Tibial nerve (tissue), 4 donors: ENCODE data around the gene EFNB3.

ENCODE experiments used
- CTCF ChIP-seq, 5 experiments: fragments of 200-600 bp in 3 of 5; fragments of 450-650 bp in 2 of 5; sonication (generic) in 3 of 5; IDR thresholded peaks; one replicate each; pipeline ENCODE4 v1.5.1; 2016 to 2019; ENCODE audit warnings: antibody characterized with exemption in 5 of 5, mild to moderate bottlenecking in 3 of 5, moderate library complexity in 2 of 5
- EP300 ChIP-seq, 2 donors: sonication (generic); formaldehyde crosslinking; IDR thresholded peaks; one replicate each; pipeline ENCODE4 v1.6.1; 2017; ENCODE audit warnings: antibody characterized with exemption in 2 of 2, mild to moderate bottlenecking in 1 of 2
- POLR2A ChIP-seq, 2 donors: fragments of 450-650 bp; IDR thresholded peaks; one replicate each; pipeline ENCODE4 v1.6.1; 2017; ENCODE audit warnings: antibody characterized with exemption in 2 of 2, mild to moderate bottlenecking in 2 of 2, moderate library complexity in 2 of 2

GRCh38 chr17:7706631-7707354, 1.8 kb downstream of the EFNB3 start:
- no peak for TF ChIP-seq CTCF (IDR thresholded peaks at IDR 0.05)
- TF ChIP-seq POLR2A (IDR thresholded peaks at IDR 0.05): no peak
- TF ChIP-seq EP300 (IDR thresholded peaks at IDR 0.05): no peak
